Neural cell (in vitro differentiated cells): Measurements from ENCODE around the gene CFB.

Source experiments
- CTCF ChIP-seq: fragments of 450-650 bp; IDR thresholded peaks from 2 replicates; pipeline ENCODE4 v1.5.1; 2014; ENCODE audit warnings: antibody characterized with exemption, mild to moderate bottlenecking, moderate library complexity; ENCODE audit not compliant: poor library complexity, severe bottlenecking
- EP300 ChIP-seq: fragments of 450-650 bp; conservative IDR thresholded peaks from 2 replicates; pipeline ENCODE4 v1.6.1; 2014; ENCODE audit warnings: antibody characterized with exemption, mild to moderate bottlenecking, moderate library complexity; ENCODE audit not compliant: poor library complexity, severe bottlenecking
- EZH2 ChIP-seq: fragments of 200-600, 300-800 bp; shearing (Covaris generic), sonication (generic); IDR thresholded peaks from 2 replicates; pipeline ENCODE4 v1.6.1; 2014; ENCODE audit warnings: antibody characterized with exemption, low read length, borderline replicate concordance, mild to moderate bottlenecking; ENCODE audit not compliant: insufficient read depth, poor library complexity, severe bottlenecking
- MXI1 ChIP-seq: fragments of 450-650 bp; conservative IDR thresholded peaks from 2 replicates; pipeline ENCODE4 v1.6.1; 2014; ENCODE audit warnings: antibody characterized with exemption, mild to moderate bottlenecking; ENCODE audit not compliant: poor library complexity, severe bottlenecking
- POLR2AphosphoS5 ChIP-seq: IDR thresholded peaks from 2 replicates; pipeline ENCODE4 v1.6.1; 2012
- RAD21 ChIP-seq: fragments of 450-650 bp; conservative IDR thresholded peaks from 2 replicates; pipeline ENCODE4 v1.6.1; 2014; ENCODE audit warnings: antibody characterized with exemption, mild to moderate bottlenecking, moderate library complexity
- SMC3 ChIP-seq: fragments of 450-650 bp; conservative IDR thresholded peaks from 2 replicates; pipeline ENCODE4 v1.6.1; 2014; ENCODE audit warnings: antibody characterized with exemption, mild to moderate bottlenecking, moderate library complexity; ENCODE audit not compliant: poor library complexity
- TAF1 ChIP-seq: IDR thresholded peaks from 2 replicates; pipeline ENCODE4 v1.6.1; 2012; ENCODE audit warnings: low read depth
- TF ChIP-seq, protein P1 (sequence below): IDR thresholded peaks from 2 replicates; pipeline ENCODE4 v1.6.1; 2012; ENCODE audit warnings: borderline replicate concordance

DNA sequence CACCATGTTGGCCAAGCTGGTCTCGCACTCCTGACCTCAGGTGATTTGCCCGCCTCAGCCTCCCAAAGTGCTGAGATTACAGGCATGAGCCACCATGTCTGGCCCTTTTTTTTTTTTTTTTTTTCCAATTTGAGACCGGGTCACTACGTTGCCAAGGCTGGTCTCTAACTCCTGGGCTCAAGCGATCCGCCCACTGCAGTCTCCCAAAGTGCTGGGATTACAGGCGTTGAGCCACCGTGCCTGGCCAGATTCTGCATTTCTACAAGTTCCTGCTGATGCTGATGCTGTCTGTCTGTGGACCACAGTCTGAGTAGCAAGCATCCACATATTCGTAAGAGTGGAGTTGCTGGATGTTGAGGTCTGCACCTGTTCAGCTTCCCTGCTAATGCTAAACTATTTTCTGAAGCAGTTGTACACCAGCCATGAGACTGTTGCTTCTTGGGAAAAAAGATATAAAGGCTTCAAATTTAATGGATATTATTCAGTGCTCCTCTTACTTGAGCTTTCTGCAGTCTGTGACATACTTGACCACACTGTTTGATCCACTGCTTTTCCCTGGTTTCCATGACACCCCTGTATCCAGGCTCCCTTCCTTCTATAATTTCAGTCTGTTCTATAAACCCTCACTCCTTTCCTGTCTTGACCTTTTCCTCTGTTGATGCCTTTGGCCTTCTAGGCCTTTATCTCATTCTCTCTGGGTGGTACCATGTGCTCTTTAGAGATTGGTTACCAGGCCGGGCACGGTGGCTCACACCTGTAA is 33.9 kb upstream of the CFB start:
- no peak for TF ChIP-seq RAD21
- no peak for TF ChIP-seq CTCF
- TF ChIP-seq EP300, result no peak
- TF ChIP-seq EZH2, result no peak
- TF ChIP-seq MXI1, result no peak
- TF ChIP-seq, protein P1, sequence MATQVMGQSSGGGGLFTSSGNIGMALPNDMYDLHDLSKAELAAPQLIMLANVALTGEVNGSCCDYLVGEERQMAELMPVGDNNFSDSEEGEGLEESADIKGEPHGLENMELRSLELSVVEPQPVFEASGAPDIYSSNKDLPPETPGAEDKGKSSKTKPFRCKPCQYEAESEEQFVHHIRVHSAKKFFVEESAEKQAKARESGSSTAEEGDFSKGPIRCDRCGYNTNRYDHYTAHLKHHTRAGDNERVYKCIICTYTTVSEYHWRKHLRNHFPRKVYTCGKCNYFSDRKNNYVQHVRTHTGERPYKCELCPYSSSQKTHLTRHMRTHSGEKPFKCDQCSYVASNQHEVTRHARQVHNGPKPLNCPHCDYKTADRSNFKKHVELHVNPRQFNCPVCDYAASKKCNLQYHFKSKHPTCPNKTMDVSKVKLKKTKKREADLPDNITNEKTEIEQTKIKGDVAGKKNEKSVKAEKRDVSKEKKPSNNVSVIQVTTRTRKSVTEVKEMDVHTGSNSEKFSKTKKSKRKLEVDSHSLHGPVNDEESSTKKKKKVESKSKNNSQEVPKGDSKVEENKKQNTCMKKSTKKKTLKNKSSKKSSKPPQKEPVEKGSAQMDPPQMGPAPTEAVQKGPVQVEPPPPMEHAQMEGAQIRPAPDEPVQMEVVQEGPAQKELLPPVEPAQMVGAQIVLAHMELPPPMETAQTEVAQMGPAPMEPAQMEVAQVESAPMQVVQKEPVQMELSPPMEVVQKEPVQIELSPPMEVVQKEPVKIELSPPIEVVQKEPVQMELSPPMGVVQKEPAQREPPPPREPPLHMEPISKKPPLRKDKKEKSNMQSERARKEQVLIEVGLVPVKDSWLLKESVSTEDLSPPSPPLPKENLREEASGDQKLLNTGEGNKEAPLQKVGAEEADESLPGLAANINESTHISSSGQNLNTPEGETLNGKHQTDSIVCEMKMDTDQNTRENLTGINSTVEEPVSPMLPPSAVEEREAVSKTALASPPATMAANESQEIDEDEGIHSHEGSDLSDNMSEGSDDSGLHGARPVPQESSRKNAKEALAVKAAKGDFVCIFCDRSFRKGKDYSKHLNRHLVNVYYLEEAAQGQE, result no peak
- no peak for TF ChIP-seq TAF1
- TF ChIP-seq POLR2AphosphoS5, result no peak
- TF ChIP-seq SMC3, result no peak
